NB4 (cell line): ENCODE results near the gene SPATA17.

Experiments used
- CTCF ChIP-seq: IDR thresholded peaks from one replicate; pipeline ENCODE4 v1.5.1; 2012; ENCODE audit warnings: low read depth, low read length
- MYC ChIP-seq: IDR thresholded peaks from 2 replicates; pipeline ENCODE4 v1.6.1; 2011; ENCODE audit warnings: low read depth, low read length
- POLR2A ChIP-seq: IDR thresholded peaks from 2 replicates; pipeline ENCODE4 v1.6.1; 2011; ENCODE audit warnings: mild to moderate bottlenecking; ENCODE audit not compliant: insufficient read length; ENCODE audit errors: extremely low read depth

- no peak for TF ChIP-seq POLR2A
- no peak for TF ChIP-seq CTCF
- no peak for TF ChIP-seq MYC
Measured at GRCh38 chr1:217585577-217585976, 45.6 kb upstream of the SPATA17 start.
